Keratinocyte (primary cell): ENCODE measurements around the gene HMCES.

Experiments used
- CTCF ChIP-seq, 3 experiments: IDR thresholded peaks in 1 of 3; conservative IDR thresholded peaks in 1 of 3; optimal IDR thresholded peaks in 1 of 3; 2 replicates in 2 of 3; 3 replicates in 1 of 3; pipeline versions ENCODE3 to v1.5.1; 2011; ENCODE audit warnings: low read length in 3 of 3, mild to moderate bottlenecking in 3 of 3, moderate library complexity in 2 of 3, control low read depth in 1 of 3, inconsistent platforms in 1 of 3; ENCODE audit not compliant: insufficient read depth in 2 of 3; ENCODE audit errors: extremely low read depth in 1 of 3
- EZH2 ChIP-seq: IDR thresholded peaks from one replicate; pipeline ENCODE4 v1.6.1; 2012; ENCODE audit warnings: inconsistent platforms, mild to moderate bottlenecking, low read length, moderate library complexity

- TF ChIP-seq CTCF (optimal IDR thresholded peaks at IDR 0.05 in 1 of 3, IDR thresholded peaks at IDR 0.05 in 1 of 3, conservative IDR thresholded peaks at IDR 0.05 in 1 of 3; ENCODE audit: extremely low read depth in 1 of 3, insufficient read depth in 2 of 3, low read length in 3 of 3) (no peak), EZH2 (no peak)
Measured at GRCh38 chr3:129266651-129267050, 12.0 kb upstream of the HMCES start.
